Activated T-cell treated with anti-CD3 and anti-CD28 coated beads, Interleukin-2, amount 50 U/mL, for 4 hours (primary cell): Measurements from ENCODE around the gene CFHR4. TPM values are rescaled to one million over a fixed set of nuclear protein-coding genes. Genes with fewer than 3 reads are reported as not detected.
"Not testable (repeated sequence)": the region's sequence is repeated elsewhere in the genome, so short reads cannot be mapped to it uniquely, and the experiment has no call there.

Experiments used
- ATAC-seq, 2 donors: fragments of 200-7000 bp; cut with Tn5 transposase; one replicate each; pipeline ENCODE4 v1.10.0; 2021
- DNase-seq: peaks from one replicate; pipeline ENCODE4 v3.0.0-alpha.2; 2020
- H3K27me3 Mint-ChIP-seq: one replicate; pipeline ENCODE4 v1.8.0; 2021; ENCODE audit warnings: low read depth, mixed read lengths
- H3K36me3 Mint-ChIP-seq: one replicate; pipeline ENCODE4 v1.8.0; 2022; ENCODE audit warnings: mixed read lengths; ENCODE audit not compliant: insufficient read depth
- H3K4me1 Mint-ChIP-seq: one replicate; pipeline ENCODE4 v1.8.0; 2021; ENCODE audit warnings: low read depth, mixed read lengths
- H3K4me3 Mint-ChIP-seq: one replicate; pipeline ENCODE4 v1.8.0; 2021; ENCODE audit warnings: mild to moderate bottlenecking, moderate library complexity, mixed read lengths
- H3K9me3 Mint-ChIP-seq: one replicate; pipeline ENCODE4 v1.8.0; 2021; ENCODE audit warnings: mixed read lengths
- total RNA-seq, 3 donors: library from RNA; stranded (reverse); gene quantifications; one replicate each; pipeline ENCODE4 v1.2.1, GENCODE V29; 2021

CFHR4 gene
- not detected for total RNA-seq

GRCh38 chr1:196887515-196888239 is at the start of gene CFHR4:
Gene CFHR4 (plus strand): TSS chr1:196888052. CDS start chr1:196888151, 99 bp downstream.
- Mint-ChIP-seq H3K4me3 (no peak within 1 kb of the TSS), H3K27me3 (no peaks in the 10 kb centered on the region), H3K36me3 (no peaks in the 10 kb centered on the region), H3K9me3 (peaks cover 9% of the 10 kb centered on the region), H3K4me1 (no peaks in the 10 kb centered on the region)
- ATAC-seq = no peak
- DNase-seq = no peak

GRCh38 chr1:196849613-196850492 is 38.0 kb upstream of the CFHR4 start:
- not testable (repeated sequence) for H3K27me3 Mint-ChIP-seq, DNase-seq, ATAC-seq, H3K9me3 Mint-ChIP-seq, H3K36me3 Mint-ChIP-seq, H3K4me1 Mint-ChIP-seq, H3K4me3 Mint-ChIP-seq

GRCh38 chr1:196856053-196856452 is 31.8 kb upstream of the CFHR4 start:
- no peaks in the 10 kb centered on the region for H3K36me3 Mint-ChIP-seq
- H3K9me3 Mint-ChIP-seq = peaks cover 8% of the 10 kb centered on the region
- no peaks in the 10 kb centered on the region for H3K27me3 Mint-ChIP-seq
- no peak for ATAC-seq
- no peaks in the 10 kb centered on the region for H3K4me1 Mint-ChIP-seq
- no peak for DNase-seq
- no peak overlapping the region for H3K4me3 Mint-ChIP-seq

- no peak for ATAC-seq
- Mint-ChIP-seq H3K4me1 (no peaks in the 10 kb centered on the region), H3K9me3 (peaks cover 8% of the 10 kb centered on the region), H3K36me3 (no peaks in the 10 kb centered on the region), H3K4me3 (no peak overlapping the region), H3K27me3 (no peaks in the 10 kb centered on the region)
- DNase-seq = no peak
These were observed 30.7 kb upstream of the CFHR4 start for GRCh38 chr1:196857188-196857587.

- H3K9me3 Mint-ChIP-seq = peaks cover 12% of the 10 kb centered on the region
- ATAC-seq = no peak
- no peak overlapping the region for H3K4me3 Mint-ChIP-seq
- no peaks in the 10 kb centered on the region for H3K36me3 Mint-ChIP-seq
- H3K4me1 Mint-ChIP-seq = no peaks in the 10 kb centered on the region
- no peak for DNase-seq
- H3K27me3 Mint-ChIP-seq = no peaks in the 10 kb centered on the region
These were observed 29.0 kb upstream of the CFHR4 start for GRCh38 chr1:196858811-196859210.

GRCh38 chr1:196860323-196860884 is 27.4 kb upstream of the CFHR4 start:
- no peak for ATAC-seq
- Mint-ChIP-seq H3K4me1 (no peaks in the 10 kb centered on the region), H3K36me3 (no peaks in the 10 kb centered on the region), H3K9me3 (peaks cover 13% of the 10 kb centered on the region), H3K4me3 (no peak overlapping the region), H3K27me3 (no peaks in the 10 kb centered on the region)
- no peak for DNase-seq

- no peak for ATAC-seq
- DNase-seq = no peak
- Mint-ChIP-seq H3K4me1 (no peaks in the 10 kb centered on the region), H3K27me3 (no peaks in the 10 kb centered on the region), H3K4me3 (no peak overlapping the region), H3K9me3 (peaks cover 13% of the 10 kb centered on the region), H3K36me3 (no peaks in the 10 kb centered on the region)
These were observed 26.4 kb upstream of the CFHR4 start for GRCh38 chr1:196861429-196861828.

- Mint-ChIP-seq H3K4me1 (no peaks in the 10 kb centered on the region), H3K36me3 (no peaks in the 10 kb centered on the region), H3K4me3 (no peak overlapping the region), H3K27me3 (no peaks in the 10 kb centered on the region), H3K9me3 (peaks cover 5% of the 10 kb centered on the region)
- ATAC-seq (no peak), DNase-seq (no peak)
These were observed 20.9 kb upstream of the CFHR4 start for GRCh38 chr1:196866974-196867373.

GRCh38 chr1:196873385-196873784 is 14.5 kb upstream of the CFHR4 start:
- H3K9me3 Mint-ChIP-seq = peaks cover 5% of the 10 kb centered on the region
- no peak for ATAC-seq
- H3K4me1 Mint-ChIP-seq = no peaks in the 10 kb centered on the region
- H3K4me3 Mint-ChIP-seq = no peak overlapping the region
- no peak for DNase-seq
- peaks cover 7% of the 10 kb centered on the region for H3K27me3 Mint-ChIP-seq
- H3K36me3 Mint-ChIP-seq = no peaks in the 10 kb centered on the region

- H3K9me3 Mint-ChIP-seq = peaks cover 5% of the 10 kb centered on the region
- no peaks in the 10 kb centered on the region for H3K36me3 Mint-ChIP-seq
These were observed 11.9 kb upstream of the CFHR4 start for GRCh38 chr1:196875935-196876334.

GRCh38 chr1:196877964-196878363 is 9.9 kb upstream of the CFHR4 start:
- ATAC-seq = no peak
- DNase-seq = no peak
- peaks cover 11% of the 10 kb centered on the region for H3K27me3 Mint-ChIP-seq
- H3K4me3 Mint-ChIP-seq = no peak overlapping the region
- H3K9me3 Mint-ChIP-seq = peaks cover 5% of the 10 kb centered on the region
- H3K4me1 Mint-ChIP-seq = no peaks in the 10 kb centered on the region
- H3K36me3 Mint-ChIP-seq = no peaks in the 10 kb centered on the region

More at GRCh38 chr1:196875935-196876334, 11.9 kb upstream of the CFHR4 start:
- ATAC-seq (no peak), DNase-seq (no peak)
- H3K4me3 Mint-ChIP-seq = no peak overlapping the region
- no peaks in the 10 kb centered on the region for H3K4me1 Mint-ChIP-seq
- peaks cover 7% of the 10 kb centered on the region for H3K27me3 Mint-ChIP-seq

- not testable (repeated sequence) for H3K4me1 Mint-ChIP-seq
These were observed 1.3 kb upstream of the CFHR4 start for GRCh38 chr1:196886560-196886959.

GRCh38 chr1:196890668-196891067 is 2.8 kb downstream of the CFHR4 start:
- ATAC-seq (no peak), DNase-seq (no peak)
- Mint-ChIP-seq H3K36me3 (no peaks in the 10 kb centered on the region), H3K4me1 (no peaks in the 10 kb centered on the region), H3K4me3 (no peak overlapping the region), H3K9me3 (peaks cover 4% of the 10 kb centered on the region), H3K27me3 (no peaks in the 10 kb centered on the region)

More at GRCh38 chr1:196886560-196886959, 1.3 kb upstream of the CFHR4 start:
- DNase-seq, H3K4me3 Mint-ChIP-seq, H3K9me3 Mint-ChIP-seq, H3K27me3 Mint-ChIP-seq, ATAC-seq, H3K36me3 Mint-ChIP-seq: not testable (repeated sequence)

GRCh38 chr1:196891251-196891650 is 3.4 kb downstream of the CFHR4 start:
- H3K27me3 Mint-ChIP-seq = no peaks in the 10 kb centered on the region
- ATAC-seq (no peak), DNase-seq (no peak)
- H3K4me1 Mint-ChIP-seq = no peaks in the 10 kb centered on the region
- no peak overlapping the region for H3K4me3 Mint-ChIP-seq
- H3K36me3 Mint-ChIP-seq = no peaks in the 10 kb centered on the region
- H3K9me3 Mint-ChIP-seq = peaks cover 4% of the 10 kb centered on the region
